ENCODE results near the gene CCR7.

CCR7 gene

DNA sequence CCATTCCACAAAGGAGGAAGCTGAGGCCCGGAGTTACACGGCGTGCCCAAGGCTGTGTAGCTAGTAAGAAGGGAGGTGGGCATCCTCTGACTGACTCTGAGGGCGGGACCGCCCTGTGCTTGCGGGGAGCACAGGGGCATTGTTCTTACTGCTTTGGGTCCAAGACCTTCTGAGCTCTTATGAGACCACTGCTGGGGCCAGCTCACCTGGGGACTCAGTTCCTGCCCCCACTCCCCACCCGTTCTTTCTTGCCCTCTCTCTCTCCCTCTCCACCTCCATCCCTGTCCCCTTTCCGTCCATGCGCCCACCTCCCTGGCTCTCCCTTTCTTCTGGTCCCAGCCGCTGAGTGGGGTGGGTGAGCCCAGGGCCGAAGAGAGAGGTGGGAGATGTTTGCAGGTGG lies 19.6 kb downstream of the CCR7 start:
- in situ Hi-C loops (cut with MboI; ENCODE audit: low pct_unique_long_range_greater_than_20kb, low sequenced_read_pairs, unreplicated experiment) = no loop called here
- no peak for TF ChIP-seq CTCF (IDR thresholded peaks at IDR 0.05; ENCODE audit: extremely low read depth, insufficient read depth, missing control alignments)
- no peak for DNase-seq (ENCODE audit: low spot score)

DNA sequence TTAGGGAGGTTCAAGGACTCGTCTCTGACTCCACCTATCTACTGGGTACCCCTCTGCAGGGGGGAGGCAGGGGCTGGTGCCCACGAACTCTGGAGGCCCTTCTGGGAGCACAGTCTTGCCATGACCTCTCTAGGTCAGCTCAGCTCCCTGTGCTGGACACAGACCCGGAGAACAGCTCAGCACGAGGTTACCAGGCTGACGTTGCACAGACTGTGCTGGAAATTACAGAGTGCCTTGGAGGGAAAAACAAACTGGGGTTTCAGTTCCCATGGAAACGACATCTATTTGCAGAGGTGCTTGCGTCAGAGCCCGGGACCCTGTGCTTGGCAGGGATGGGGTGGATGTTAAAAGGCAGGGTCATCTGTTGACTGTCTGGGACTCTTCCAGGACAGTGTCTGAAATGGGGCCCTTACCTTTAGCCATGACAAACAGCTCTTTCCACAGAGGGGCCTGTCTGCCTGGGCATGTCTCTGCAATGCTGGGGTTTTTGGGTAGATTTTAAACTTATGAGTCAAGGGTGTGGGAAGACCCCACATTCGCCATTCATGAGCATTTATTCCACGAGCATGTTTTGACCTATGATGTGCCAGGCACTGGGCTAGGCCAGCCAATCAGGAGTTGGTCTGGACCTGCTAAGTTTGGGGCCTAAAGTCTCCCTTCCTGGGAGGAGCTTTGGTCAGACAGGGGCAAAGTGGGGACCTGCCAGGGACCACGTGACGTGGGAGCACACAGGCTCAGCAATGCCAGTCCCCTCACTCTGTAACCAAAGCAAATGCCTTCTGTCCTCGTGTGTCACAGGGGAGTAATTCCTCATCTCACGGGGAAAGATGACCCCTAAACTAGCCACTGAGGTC lies 22.5 kb downstream of the CCR7 start:
- peak; percentile 75 for DNase-seq (ENCODE audit: low spot score)
- in situ Hi-C loops (cut with MboI; ENCODE audit: low pct_unique_long_range_greater_than_20kb, low sequenced_read_pairs, unreplicated experiment) = no loop called here
- TF ChIP-seq CTCF (IDR thresholded peaks at IDR 0.05; ENCODE audit: extremely low read depth, insufficient read depth, missing control alignments) = no peak

DNA sequence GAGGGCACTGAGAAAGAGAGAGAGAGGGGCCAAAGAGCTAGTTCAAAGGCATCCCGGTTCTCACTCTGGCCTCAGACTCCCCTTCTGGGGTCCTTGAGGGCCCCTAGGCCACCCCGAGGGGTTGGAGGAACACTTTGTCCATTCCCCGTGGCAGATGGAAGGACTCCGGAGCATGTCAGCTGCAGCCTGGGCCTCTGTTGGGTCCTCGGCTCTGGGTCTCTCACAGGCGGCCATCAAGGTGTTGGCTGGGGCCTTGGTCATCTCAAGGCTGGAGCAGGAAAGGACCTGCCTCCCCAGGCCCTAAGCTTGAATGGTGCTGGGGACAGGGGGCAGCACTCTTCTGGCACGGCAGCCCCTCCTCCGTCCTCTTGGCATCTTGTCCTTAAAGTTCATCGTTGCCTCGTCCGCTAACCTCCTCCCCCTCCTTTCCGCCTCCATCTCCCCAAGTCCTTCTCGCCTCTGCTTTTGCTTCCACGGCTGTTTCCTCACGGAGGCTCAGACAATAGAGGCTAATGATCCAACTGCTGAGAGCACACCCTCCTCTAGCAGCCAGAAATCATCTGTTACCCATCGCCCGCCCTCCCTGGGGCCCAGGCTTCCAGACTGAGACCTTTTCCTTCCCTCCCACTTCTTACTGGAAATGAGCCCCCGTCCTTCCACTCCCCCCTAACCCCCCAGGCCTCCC lies 23.3 kb downstream of the CCR7 start:
- in situ Hi-C loops (cut with MboI; ENCODE audit: low pct_unique_long_range_greater_than_20kb, low sequenced_read_pairs, unreplicated experiment) = no loop called here

GRCh38 chr17:40541060-40541872 lies 24.0 kb downstream of the CCR7 start:
- TF ChIP-seq CTCF (IDR thresholded peaks at IDR 0.05; ENCODE audit: extremely low read depth, insufficient read depth, missing control alignments) = no peak
- in situ Hi-C loops (cut with MboI; ENCODE audit: low pct_unique_long_range_greater_than_20kb, low sequenced_read_pairs, unreplicated experiment) = no loop called here
- DNase-seq (ENCODE audit: low spot score) = no peak

More for the DNA sequence above, 23.3 kb downstream of the CCR7 start:
- TF ChIP-seq CTCF (IDR thresholded peaks at IDR 0.05; ENCODE audit: extremely low read depth, insufficient read depth, missing control alignments) = no peak
- DNase-seq (ENCODE audit: low spot score) = no peak

- in situ Hi-C loops (cut with MboI; ENCODE audit: low pct_unique_long_range_greater_than_20kb, low sequenced_read_pairs, unreplicated experiment) = no loop called here
- no peak for DNase-seq (ENCODE audit: low spot score)
- no peak for TF ChIP-seq CTCF (IDR thresholded peaks at IDR 0.05; ENCODE audit: extremely low read depth, insufficient read depth, missing control alignments)
Observed at GRCh38 chr17:40540448-40540847, 24.8 kb downstream of the CCR7 start.

GRCh38 chr17:40539711-40540411 lies 25.4 kb downstream of the CCR7 start:
- in situ Hi-C loops (cut with MboI; ENCODE audit: low pct_unique_long_range_greater_than_20kb, low sequenced_read_pairs, unreplicated experiment) = loop anchor here (10.0 kb wide), 1 partner anchor 175 kb away; the partner anchor contains the start of gene GJD3
- no peak for DNase-seq (ENCODE audit: low spot score)
- TF ChIP-seq CTCF (IDR thresholded peaks at IDR 0.05; ENCODE audit: extremely low read depth, insufficient read depth, missing control alignments) = no peak
